Mesothelial cell of epicardium (in vitro differentiated cells): ENCODE data around the gene CNTN4. TPM values are rescaled to one million over a fixed set of nuclear protein-coding genes. Genes with fewer than 3 reads are reported as not detected.

Experiments used
- DNase-seq, 2 experiments: peaks; one replicate each; pipeline ENCODE4 v3.0.0; 2021; ENCODE audit warnings: low spot score in 2 of 2; ENCODE audit not compliant: unreplicated experiment in 2 of 2
- H3K27ac Mint-ChIP-seq: 2 replicates; pipeline ENCODE4 v1.8.0; 2021; ENCODE audit warnings: mixed read lengths
- H3K27me3 Mint-ChIP-seq: 2 replicates; pipeline ENCODE4 v1.8.0; 2021; ENCODE audit warnings: low read depth, mixed read lengths
- H3K36me3 Mint-ChIP-seq: 2 replicates; pipeline ENCODE4 v1.8.0; 2021; ENCODE audit warnings: mixed read lengths
- H3K4me1 Mint-ChIP-seq: 2 replicates; pipeline ENCODE4 v1.8.0; 2021; ENCODE audit warnings: mixed read lengths
- H3K4me3 Mint-ChIP-seq: 2 replicates; pipeline ENCODE4 v1.8.0; 2021; ENCODE audit warnings: mild to moderate bottlenecking, moderate library complexity, mixed read lengths
- H3K9me3 Mint-ChIP-seq: 2 replicates; pipeline ENCODE4 v1.8.0; 2021; ENCODE audit warnings: mixed read lengths
- total RNA-seq: library from RNA; stranded (reverse); gene quantifications from 3 replicates; pipeline ENCODE4 v1.2.1, GENCODE V29; 2021
- TF ChIP-seq, protein P1 (sequence below): fragments of 200-600 bp; sonication (generic); IDR thresholded peaks from one replicate; pipeline ENCODE4 v1.5.0; 2021; ENCODE audit warnings: antibody characterized with exemption; ENCODE audit not compliant: unreplicated experiment

CNTN4 gene
- total RNA-seq, 1 donor from 2014 or later, result 68.9 TPM

DNA sequence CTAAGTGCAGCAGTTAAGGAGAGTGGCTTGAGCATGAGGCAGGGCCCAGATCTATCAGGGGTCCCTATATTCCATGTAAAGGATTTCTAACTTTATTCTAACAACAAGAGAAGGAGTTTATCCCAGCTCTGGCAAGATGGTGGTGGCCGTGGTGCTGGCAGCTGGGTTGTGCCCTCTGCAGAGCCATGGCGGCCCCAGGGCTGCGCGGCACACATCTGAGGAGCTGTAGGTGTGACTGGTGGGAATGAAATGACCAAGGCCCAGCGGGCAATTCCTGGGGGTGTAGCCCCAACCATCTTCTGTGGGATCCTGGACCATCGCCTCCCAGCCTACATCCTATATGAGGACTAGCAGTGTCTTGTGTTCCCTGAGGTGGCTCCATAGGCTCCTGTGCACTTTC, 263.5 kb downstream of the CNTN4 start:
- no peak for DNase-seq
- no peaks in the 10 kb centered on the region for H3K36me3 Mint-ChIP-seq

DNA sequence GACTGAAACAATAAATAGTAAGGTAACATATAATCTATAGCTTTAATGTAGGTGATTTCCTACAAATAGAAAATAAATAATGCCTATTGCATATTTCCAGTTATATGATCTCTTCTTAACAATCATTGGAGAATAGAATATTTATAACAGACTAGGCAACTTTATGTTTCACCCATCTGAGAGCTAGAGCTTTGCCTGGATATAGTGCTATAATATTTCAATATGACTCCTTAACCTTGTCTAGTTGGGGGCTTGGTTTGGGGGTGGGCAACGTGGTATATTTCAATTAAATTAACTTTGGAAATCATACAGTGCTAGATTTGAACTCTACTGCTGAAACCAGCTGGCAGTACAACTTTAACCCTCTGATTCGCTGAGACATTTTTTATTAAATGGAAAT, 265.2 kb downstream of the CNTN4 start:
- H3K4me1 Mint-ChIP-seq, result peaks cover 4% of the 10 kb centered on the region
- DNase-seq, result no peak
- H3K9me3 Mint-ChIP-seq, result no peaks in the 10 kb centered on the region
- H3K36me3 Mint-ChIP-seq, result no peaks in the 10 kb centered on the region
- no peak overlapping the region for H3K27ac Mint-ChIP-seq
- no peak overlapping the region for H3K4me3 Mint-ChIP-seq
- TF ChIP-seq, protein P1, sequence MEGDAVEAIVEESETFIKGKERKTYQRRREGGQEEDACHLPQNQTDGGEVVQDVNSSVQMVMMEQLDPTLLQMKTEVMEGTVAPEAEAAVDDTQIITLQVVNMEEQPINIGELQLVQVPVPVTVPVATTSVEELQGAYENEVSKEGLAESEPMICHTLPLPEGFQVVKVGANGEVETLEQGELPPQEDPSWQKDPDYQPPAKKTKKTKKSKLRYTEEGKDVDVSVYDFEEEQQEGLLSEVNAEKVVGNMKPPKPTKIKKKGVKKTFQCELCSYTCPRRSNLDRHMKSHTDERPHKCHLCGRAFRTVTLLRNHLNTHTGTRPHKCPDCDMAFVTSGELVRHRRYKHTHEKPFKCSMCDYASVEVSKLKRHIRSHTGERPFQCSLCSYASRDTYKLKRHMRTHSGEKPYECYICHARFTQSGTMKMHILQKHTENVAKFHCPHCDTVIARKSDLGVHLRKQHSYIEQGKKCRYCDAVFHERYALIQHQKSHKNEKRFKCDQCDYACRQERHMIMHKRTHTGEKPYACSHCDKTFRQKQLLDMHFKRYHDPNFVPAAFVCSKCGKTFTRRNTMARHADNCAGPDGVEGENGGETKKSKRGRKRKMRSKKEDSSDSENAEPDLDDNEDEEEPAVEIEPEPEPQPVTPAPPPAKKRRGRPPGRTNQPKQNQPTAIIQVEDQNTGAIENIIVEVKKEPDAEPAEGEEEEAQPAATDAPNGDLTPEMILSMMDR, result no peak
- H3K27me3 Mint-ChIP-seq, result no peaks in the 10 kb centered on the region

More for the DNA sequence above, 263.5 kb downstream of the CNTN4 start:
- Mint-ChIP-seq H3K27ac (no peak overlapping the region), H3K9me3 (no peaks in the 10 kb centered on the region), H3K4me1 (peaks cover 4% of the 10 kb centered on the region), H3K4me3 (no peak overlapping the region), H3K27me3 (no peaks in the 10 kb centered on the region)
- TF ChIP-seq, protein P1, result no peak

DNA sequence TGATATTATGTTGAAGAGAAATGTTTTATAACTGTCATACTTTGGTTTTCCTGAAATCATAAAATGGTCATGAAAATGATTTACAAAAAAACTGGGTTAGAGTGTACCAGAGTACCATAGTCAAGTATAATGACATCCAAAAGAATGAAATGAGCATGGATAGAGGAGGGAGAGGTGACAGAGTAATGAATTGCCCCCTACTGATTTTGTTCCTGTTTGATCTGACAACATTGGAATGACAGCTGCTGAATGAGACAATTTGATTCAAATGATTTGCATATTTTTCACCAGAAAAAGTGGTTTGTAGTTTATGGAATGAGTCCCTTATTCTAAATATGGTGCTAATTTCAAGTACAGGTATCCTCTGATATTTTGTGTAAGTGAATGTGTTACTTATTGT, 271.7 kb downstream of the CNTN4 start:
- no peak overlapping the region for H3K27ac Mint-ChIP-seq
- TF ChIP-seq, protein P1, result no peak
- H3K4me1 Mint-ChIP-seq, result peaks cover 2% of the 10 kb centered on the region
- H3K9me3 Mint-ChIP-seq, result peaks cover 3% of the 10 kb centered on the region
- no peak for DNase-seq
- H3K4me3 Mint-ChIP-seq, result no peak overlapping the region
- H3K36me3 Mint-ChIP-seq, result peaks cover 2% of the 10 kb centered on the region
- no peaks in the 10 kb centered on the region for H3K27me3 Mint-ChIP-seq

- Mint-ChIP-seq H3K27ac (no peak overlapping the region), H3K4me3 (no peak overlapping the region), H3K4me1 (peaks cover 2% of the 10 kb centered on the region), H3K36me3 (peaks cover 2% of the 10 kb centered on the region), H3K27me3 (no peaks in the 10 kb centered on the region), H3K9me3 (peaks cover 3% of the 10 kb centered on the region)
- TF ChIP-seq, protein P1, result no peak
- DNase-seq, result no peak
These were observed 273.6 kb downstream of the CNTN4 start for GRCh38 chr3:2372306-2372705.

- Mint-ChIP-seq H3K36me3 (peaks cover 2% of the 10 kb centered on the region), H3K27ac (no peak overlapping the region), H3K4me3 (no peak overlapping the region), H3K27me3 (no peaks in the 10 kb centered on the region), H3K4me1 (peaks cover 2% of the 10 kb centered on the region), H3K9me3 (peaks cover 3% of the 10 kb centered on the region)
- TF ChIP-seq, protein P1, result no peak
- DNase-seq, result no peak
These were observed 276.7 kb downstream of the CNTN4 start for GRCh38 chr3:2375376-2375775.

GRCh38 chr3:2377281-2377680, 278.6 kb downstream of the CNTN4 start:
- no peak overlapping the region for H3K27ac Mint-ChIP-seq
- TF ChIP-seq, protein P1, result no peak
- H3K27me3 Mint-ChIP-seq, result no peaks in the 10 kb centered on the region
- no peak for DNase-seq
- H3K36me3 Mint-ChIP-seq, result peaks cover 2% of the 10 kb centered on the region
- H3K4me3 Mint-ChIP-seq, result no peak overlapping the region
- H3K9me3 Mint-ChIP-seq, result peaks cover 3% of the 10 kb centered on the region
- peaks cover 2% of the 10 kb centered on the region for H3K4me1 Mint-ChIP-seq
